Endothelial cell of umbilical vein (primary cell): Measurements from ENCODE around the gene DYRK1B.

Experiments
- EZH2 ChIP-seq: IDR thresholded peaks from 2 replicates; pipeline ENCODE4 v1.6.1; 2012; ENCODE audit warnings: borderline replicate concordance, low read depth, mild to moderate bottlenecking, moderate library complexity, low read length, inconsistent platforms; ENCODE audit not compliant: severe bottlenecking
- FOS ChIP-seq: IDR thresholded peaks from 2 replicates; pipeline ENCODE4 v1.6.1; 2011; ENCODE audit warnings: mild to moderate bottlenecking, low read length, moderate library complexity, borderline replicate concordance; ENCODE audit not compliant: insufficient read depth
- MYC ChIP-seq: IDR thresholded peaks from one replicate; pipeline ENCODE4 v1.6.1; 2011; ENCODE audit warnings: mild to moderate bottlenecking, low read depth, low read length
- POLR2A ChIP-seq: IDR thresholded peaks from 2 replicates; pipeline ENCODE4 v1.6.1; 2012; ENCODE audit warnings: low read depth, mild to moderate bottlenecking, control low read depth, low read length
- POLR2AphosphoS5 ChIP-seq: IDR thresholded peaks from 2 replicates; pipeline ENCODE4 v1.6.1; 2012; ENCODE audit warnings: low read depth, mild to moderate bottlenecking, control low read depth, low read length, moderate library complexity; ENCODE audit not compliant: insufficient read depth
- TF ChIP-seq, protein P1 (sequence below), 2 donors: IDR thresholded peaks; 1 replicate in 1 of 2; 2 replicates in 1 of 2; pipeline ENCODE4 v1.5.1; 2011; ENCODE audit warnings: low read length in 2 of 2, mild to moderate bottlenecking in 2 of 2, moderate library complexity in 2 of 2, control low read depth in 1 of 2, inconsistent platforms in 1 of 2, low read depth in 1 of 2; ENCODE audit not compliant: insufficient read depth in 1 of 2; ENCODE audit errors: extremely low read depth in 1 of 2
- TF ChIP-seq, protein P2 (sequence below): IDR thresholded peaks from 2 replicates; pipeline ENCODE4 v1.6.1; 2011; ENCODE audit not compliant: insufficient read depth, insufficient read length

DNA sequence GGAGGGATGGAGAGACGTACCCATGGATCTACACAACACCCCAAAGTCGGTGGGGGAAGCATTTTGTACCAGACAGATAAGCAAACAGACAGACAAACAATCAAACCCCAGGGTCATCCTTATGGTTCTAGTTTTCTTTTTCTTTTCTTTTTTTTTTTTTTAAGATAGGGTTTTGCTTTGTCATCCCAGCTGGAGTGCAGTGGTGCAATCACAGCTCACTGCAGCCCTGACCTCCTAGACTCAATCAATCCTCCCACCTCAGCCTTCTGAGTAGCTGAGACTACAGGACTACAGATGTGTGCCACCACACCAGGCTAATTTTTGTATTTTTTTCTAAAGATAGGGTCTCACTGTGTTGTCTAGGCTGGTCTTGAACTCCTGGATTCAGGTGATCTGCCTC is 30.2 kb upstream of the DYRK1B start:
- TF ChIP-seq, protein P1, sequence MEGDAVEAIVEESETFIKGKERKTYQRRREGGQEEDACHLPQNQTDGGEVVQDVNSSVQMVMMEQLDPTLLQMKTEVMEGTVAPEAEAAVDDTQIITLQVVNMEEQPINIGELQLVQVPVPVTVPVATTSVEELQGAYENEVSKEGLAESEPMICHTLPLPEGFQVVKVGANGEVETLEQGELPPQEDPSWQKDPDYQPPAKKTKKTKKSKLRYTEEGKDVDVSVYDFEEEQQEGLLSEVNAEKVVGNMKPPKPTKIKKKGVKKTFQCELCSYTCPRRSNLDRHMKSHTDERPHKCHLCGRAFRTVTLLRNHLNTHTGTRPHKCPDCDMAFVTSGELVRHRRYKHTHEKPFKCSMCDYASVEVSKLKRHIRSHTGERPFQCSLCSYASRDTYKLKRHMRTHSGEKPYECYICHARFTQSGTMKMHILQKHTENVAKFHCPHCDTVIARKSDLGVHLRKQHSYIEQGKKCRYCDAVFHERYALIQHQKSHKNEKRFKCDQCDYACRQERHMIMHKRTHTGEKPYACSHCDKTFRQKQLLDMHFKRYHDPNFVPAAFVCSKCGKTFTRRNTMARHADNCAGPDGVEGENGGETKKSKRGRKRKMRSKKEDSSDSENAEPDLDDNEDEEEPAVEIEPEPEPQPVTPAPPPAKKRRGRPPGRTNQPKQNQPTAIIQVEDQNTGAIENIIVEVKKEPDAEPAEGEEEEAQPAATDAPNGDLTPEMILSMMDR (IDR thresholded peaks at IDR 0.05; ENCODE audit: extremely low read depth in 1 of 2, insufficient read depth in 1 of 2, low read depth in 1 of 2, low read length in 2 of 2), result no peak
- TF ChIP-seq POLR2A (no peak), EZH2 (no peak), POLR2AphosphoS5 (no peak), FOS (no peak), MYC (no peak)
- TF ChIP-seq, protein P2, sequence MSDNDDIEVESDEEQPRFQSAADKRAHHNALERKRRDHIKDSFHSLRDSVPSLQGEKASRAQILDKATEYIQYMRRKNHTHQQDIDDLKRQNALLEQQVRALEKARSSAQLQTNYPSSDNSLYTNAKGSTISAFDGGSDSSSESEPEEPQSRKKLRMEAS, result no peak
